ENCODE measurements around the gene NRG4. TPM values are rescaled to one million over a fixed set of nuclear protein-coding genes. Genes with fewer than 3 reads are reported as not detected.
"Not testable (repeated sequence)": the region's sequence is repeated elsewhere in the genome, so short reads cannot be mapped to it uniquely, and the experiment has no call there.

Gene NRG4
- polyA plus RNA-seq, 3 donors from 2014 or later: not detected

DNA sequence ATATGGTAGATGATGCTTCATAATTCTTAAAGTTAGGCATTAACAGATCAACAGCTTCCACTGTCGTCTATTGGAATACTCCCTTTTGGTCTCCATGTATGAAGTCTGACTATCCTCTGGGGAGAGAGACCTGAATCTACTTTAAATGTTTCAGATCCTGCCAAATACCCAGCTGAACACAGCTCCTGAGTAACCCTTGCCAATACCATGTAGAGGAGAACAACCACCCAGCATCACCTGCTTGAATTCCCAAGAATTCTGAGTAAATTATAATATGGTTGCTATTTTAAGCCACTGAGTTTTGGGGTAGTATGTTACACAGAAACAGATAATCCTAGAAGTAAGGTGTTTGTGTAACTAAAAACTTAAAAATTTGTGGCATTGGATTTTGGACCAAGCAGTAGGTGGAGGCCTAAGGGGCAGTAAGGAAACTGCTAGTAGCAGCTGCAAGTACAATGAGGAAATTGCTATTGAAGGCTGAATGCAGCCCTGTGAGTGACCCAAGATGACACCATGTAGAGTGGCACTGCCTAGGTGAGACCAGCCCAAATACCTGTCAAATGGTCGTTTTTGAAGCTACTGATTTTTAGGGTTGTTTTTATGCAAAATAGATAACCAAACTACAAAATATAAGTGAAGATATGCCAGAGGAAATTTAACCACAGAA is 30.9 kb downstream of the NRG4 start:
- Mint-ChIP-seq H3K4me1 (no peaks in the 10 kb centered on the region), H3K4me3 (no peak overlapping the region), H3K9me3 (no peaks in the 10 kb centered on the region), H3K27ac (no peak overlapping the region), H3K36me3 (peaks cover 0 to 3% (median 0%) of the 10 kb centered on the region in 3 donors), H3K27me3 (ENCODE audit: low read depth in 3 of 3) (peaks cover 0 to 7% (median under 1%) of the 10 kb centered on the region in 3 donors)
- no peak for DNase-seq

DNA sequence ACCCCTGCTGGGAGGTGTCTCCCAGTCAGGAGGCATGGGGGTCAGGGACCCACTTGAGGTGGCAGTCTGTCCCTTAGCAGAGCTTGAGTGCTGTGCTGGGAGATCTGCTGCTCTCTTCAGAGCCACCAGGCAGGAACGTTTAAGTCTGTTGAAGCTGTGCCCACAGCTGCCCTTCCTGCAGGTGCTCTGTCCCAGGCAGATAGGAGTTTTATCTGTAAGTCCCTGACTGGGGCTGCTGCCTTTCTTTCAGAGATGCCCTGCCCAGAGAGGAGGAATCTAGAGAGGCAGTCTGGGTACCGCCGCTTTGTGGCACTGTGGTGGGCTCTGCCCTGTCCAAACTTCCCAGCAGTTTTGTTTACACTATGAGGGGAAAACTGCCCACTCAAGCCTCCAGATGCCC is 35.5 kb downstream of the NRG4 start:
- not testable (repeated sequence) for DNase-seq, H3K9me3 Mint-ChIP-seq, H3K27ac Mint-ChIP-seq, H3K4me3 Mint-ChIP-seq, H3K36me3 Mint-ChIP-seq, H3K4me1 Mint-ChIP-seq
- peaks cover 0 to 10% (median 1%) of the 10 kb centered on the region in 3 donors for H3K27me3 Mint-ChIP-seq (ENCODE audit: low read depth in 3 of 3)

DNA sequence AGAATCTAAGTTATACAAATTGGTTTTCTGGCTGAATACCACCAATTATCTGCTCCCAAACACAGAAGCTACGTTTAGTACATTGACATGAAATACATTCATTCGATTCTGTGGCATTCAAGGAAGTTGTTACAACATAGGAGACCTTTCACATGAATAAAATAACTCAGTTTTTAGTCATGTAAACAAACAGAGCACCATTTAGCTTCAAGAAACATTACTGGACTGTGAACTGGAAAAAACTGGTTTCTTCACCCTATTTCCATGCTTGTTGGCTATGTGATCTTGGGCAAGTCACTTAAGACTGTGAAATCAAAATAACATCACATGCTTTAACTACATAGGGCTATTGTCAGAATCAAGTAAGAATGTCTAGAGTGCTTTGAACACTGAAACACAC is 46.2 kb downstream of the NRG4 start:
- Mint-ChIP-seq H3K9me3 (no peaks in the 10 kb centered on the region), H3K36me3 (no peaks in the 10 kb centered on the region), H3K4me1 (no peaks in the 10 kb centered on the region), H3K4me3 (no peak overlapping the region), H3K27ac (no peak overlapping the region), H3K27me3 (ENCODE audit: low read depth in 3 of 3) (peaks cover 0 to 8% (median 2%) of the 10 kb centered on the region in 3 donors)
- no peak for DNase-seq

DNA sequence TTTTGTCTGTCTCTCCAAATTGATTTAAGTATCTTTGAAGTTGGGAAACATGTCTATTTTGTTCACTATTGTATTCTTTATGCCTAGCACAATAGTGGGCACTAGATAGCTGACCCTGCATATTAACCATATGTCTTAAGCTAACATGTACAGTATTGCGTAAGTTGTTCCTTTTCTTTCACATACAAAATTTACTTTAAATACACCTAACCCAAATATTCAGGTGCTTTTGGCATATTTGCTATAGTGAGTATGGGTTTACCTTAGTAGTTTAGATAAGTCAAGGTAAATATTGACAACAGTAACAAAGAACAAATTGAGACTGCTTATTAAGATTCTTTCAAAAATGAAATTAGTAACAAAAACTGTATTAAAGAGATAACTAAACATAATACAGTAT is 50.9 kb downstream of the NRG4 start:
- H3K4me3 Mint-ChIP-seq: no peak overlapping the region
- no peaks in the 10 kb centered on the region for H3K9me3 Mint-ChIP-seq
- no peaks in the 10 kb centered on the region for H3K4me1 Mint-ChIP-seq
- H3K27me3 Mint-ChIP-seq (ENCODE audit: low read depth in 3 of 3): peaks cover 0 to 5% (median 4%) of the 10 kb centered on the region in 3 donors
- H3K36me3 Mint-ChIP-seq: no peaks in the 10 kb centered on the region
- DNase-seq: no peak
- H3K27ac Mint-ChIP-seq: no peak overlapping the region

DNA sequence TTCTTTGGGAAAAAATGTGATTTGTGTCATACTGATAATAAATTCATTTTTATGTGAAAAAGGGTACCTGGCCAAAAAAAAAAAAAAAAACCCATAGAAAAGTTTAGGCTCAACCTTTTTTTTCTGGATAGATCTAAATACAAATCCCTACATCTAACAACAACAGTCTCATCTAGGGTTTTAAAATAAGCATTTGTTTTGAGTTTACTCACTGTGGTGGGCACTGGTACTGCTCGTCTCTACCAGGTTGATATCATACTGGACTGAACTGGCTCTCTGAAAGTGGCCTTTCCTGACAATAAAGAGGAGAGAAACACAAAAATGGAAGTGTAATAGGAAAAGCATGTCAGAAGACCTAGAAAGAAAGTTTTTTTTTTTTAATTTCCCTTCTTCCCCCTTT is 56.5 kb downstream of the NRG4 start:
- DNase-seq: no peak
- H3K4me3 Mint-ChIP-seq: no peak overlapping the region
- peaks cover 3 to 12% of the 10 kb centered on the region in 2 donors for H3K4me1 Mint-ChIP-seq
- H3K36me3 Mint-ChIP-seq: no peaks in the 10 kb centered on the region
- no peak overlapping the region for H3K27ac Mint-ChIP-seq
- H3K9me3 Mint-ChIP-seq: no peaks in the 10 kb centered on the region
- peaks cover 5 to 17% (median 13%) of the 10 kb centered on the region in 3 donors for H3K27me3 Mint-ChIP-seq (ENCODE audit: low read depth in 3 of 3)

DNA sequence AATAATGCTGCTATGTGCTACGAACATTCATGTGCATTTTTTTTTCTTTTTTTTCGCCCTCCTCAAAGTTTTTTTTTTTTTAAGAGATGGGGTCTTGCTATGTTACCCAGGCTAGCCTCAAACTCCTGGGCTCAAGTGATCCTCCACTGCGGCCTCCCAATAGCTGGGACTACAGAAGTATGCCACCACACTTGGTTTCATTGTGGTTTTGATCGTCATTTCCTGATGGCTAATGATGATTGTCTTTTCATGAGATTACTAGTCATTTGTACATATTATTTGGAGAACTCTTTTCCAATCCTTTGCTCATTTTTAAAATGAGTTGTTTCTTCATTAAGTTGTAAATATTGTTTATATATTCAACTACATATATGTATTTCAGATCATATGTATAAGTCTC is 59.7 kb downstream of the NRG4 start:
- no peaks in the 10 kb centered on the region for H3K9me3 Mint-ChIP-seq
- H3K27me3 Mint-ChIP-seq (ENCODE audit: low read depth in 3 of 3): peaks cover 8 to 26% (median 15%) of the 10 kb centered on the region in 3 donors
- DNase-seq: no peak
- H3K4me1 Mint-ChIP-seq: peaks cover 3 to 12% of the 10 kb centered on the region in 2 donors
- H3K27ac Mint-ChIP-seq: no peak overlapping the region
- no peak overlapping the region for H3K4me3 Mint-ChIP-seq
- H3K36me3 Mint-ChIP-seq: no peaks in the 10 kb centered on the region

DNA sequence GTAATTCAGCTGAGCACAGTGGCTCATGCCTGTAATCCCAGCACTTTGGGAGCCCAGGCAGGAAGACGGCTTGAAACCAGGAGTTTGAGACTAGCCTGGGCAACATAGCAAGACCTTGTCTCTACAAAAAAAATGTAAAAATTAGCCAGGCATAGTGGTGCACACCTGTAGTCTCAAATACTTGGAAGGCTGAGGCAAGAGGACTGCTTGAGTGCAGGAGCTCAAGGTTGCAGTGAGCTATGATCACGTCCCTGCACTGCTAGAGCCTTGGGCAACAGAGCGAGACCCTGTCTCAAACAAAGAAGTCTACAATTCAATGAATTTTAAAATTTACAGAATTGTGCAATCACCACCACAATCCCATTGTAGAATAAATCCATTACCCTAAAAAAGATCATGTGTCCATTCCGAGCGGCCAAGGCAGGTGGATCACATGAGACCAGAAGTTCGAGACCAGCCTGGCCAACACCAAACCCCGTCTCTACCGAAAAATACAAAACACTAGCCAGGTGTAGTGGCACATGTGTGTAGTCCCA is 63.4 kb downstream of the NRG4 start:
- H3K27me3 Mint-ChIP-seq (ENCODE audit: low read depth in 3 of 3): peaks cover 6 to 17% (median 12%) of the 10 kb centered on the region in 3 donors
- H3K36me3 Mint-ChIP-seq: no peaks in the 10 kb centered on the region
- H3K9me3 Mint-ChIP-seq: no peaks in the 10 kb centered on the region
- H3K27ac Mint-ChIP-seq: no peak overlapping the region
- H3K4me1 Mint-ChIP-seq: peaks cover 5 to 23% of the 10 kb centered on the region in 2 donors
- DNase-seq: no peak
- H3K4me3 Mint-ChIP-seq: no peak overlapping the region

DNA sequence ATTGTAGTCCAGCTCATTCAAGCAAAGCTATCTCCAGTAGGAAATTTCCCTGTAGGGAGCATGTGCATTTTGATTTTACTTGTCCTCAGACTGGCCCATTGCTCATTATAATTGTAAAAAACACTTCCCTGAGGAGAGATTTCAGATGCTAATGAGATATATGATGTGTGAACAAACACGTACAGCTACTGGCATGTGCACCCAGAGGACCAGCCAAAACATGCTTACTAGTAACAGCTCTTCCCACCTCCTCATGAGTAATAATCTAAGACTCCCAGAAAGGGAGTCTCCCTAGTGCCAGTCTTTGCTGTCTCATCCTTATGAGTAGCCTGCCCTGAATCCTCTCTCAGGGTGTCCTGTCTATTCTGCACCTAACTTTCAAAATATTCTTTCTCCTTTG is 65.1 kb downstream of the NRG4 start:
- Mint-ChIP-seq H3K9me3 (no peaks in the 10 kb centered on the region), H3K4me1 (peaks cover 2 to 11% of the 10 kb centered on the region in 2 donors), H3K27ac (peak overlapping the region in 1 of 6 donors; percentile 26), H3K4me3 (no peak overlapping the region), H3K27me3 (ENCODE audit: low read depth in 3 of 3) (peaks cover 6 to 17% (median 11%) of the 10 kb centered on the region in 3 donors), H3K36me3 (no peaks in the 10 kb centered on the region)
- DNase-seq: no peak

GRCh38 chr15:75945953-75946352 is 66.3 kb downstream of the NRG4 start:
- no peak overlapping the region for H3K4me3 Mint-ChIP-seq
- H3K4me1 Mint-ChIP-seq: peaks cover 2 to 11% of the 10 kb centered on the region in 2 donors
- no peak for DNase-seq
- H3K36me3 Mint-ChIP-seq: no peaks in the 10 kb centered on the region
- peaks cover 3 to 13% (median 4%) of the 10 kb centered on the region in 3 donors for H3K27me3 Mint-ChIP-seq (ENCODE audit: low read depth in 3 of 3)
- H3K9me3 Mint-ChIP-seq: no peaks in the 10 kb centered on the region
- no peak overlapping the region for H3K27ac Mint-ChIP-seq

DNA sequence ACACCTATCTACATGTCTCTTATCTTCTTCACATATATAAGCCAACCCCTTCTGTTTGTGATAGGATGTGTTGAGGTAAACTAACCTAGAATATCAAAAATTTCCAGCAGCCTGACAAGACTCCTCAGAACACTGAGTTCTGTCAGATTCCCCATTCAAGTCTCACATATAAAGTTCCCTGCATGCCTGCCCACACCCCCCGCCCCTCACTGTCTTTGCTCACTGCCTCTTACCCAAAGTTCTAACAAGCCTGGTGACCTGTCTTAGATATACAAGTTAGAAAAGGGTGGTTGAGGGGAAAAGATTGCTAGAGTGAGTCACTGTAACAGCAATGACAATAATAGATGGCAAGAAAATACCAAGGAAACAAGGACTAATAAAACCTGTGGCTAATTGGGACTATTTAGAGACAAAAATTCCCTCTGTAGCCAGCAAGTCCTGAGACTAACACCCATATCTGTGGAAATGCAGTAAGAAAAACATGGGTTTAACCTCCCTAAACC is 68.5 kb downstream of the NRG4 start:
- Mint-ChIP-seq H3K36me3 (peaks cover 6 to 9% (median 6%) of the 10 kb centered on the region in 3 donors), H3K27me3 (ENCODE audit: low read depth in 3 of 3) (peaks cover 0 to 2% (median 0%) of the 10 kb centered on the region in 3 donors), H3K4me3 (no peak overlapping the region), H3K9me3 (no peaks in the 10 kb centered on the region), H3K4me1 (peaks cover 2 to 11% of the 10 kb centered on the region in 2 donors), H3K27ac (no peak overlapping the region)
- DNase-seq: no peak

DNA sequence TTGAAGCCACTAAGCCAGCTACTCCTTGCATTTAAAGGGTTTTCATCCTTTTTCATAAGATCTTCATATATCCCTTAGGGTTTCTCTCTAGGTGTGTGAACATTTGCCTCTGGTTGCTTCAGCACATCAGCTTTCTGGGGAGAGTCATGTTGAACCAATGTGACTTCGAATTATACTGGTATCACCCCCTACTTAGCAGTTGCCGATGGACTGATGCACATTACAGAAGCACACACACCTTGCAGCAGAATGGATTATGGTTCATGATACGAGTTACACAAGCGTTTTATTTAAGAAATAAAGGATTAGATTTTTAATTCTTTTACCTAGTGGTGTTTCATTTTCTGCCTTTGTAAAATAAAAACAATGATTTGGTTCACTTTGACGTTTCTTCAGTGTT is 69.0 kb downstream of the NRG4 start:
- H3K4me3 Mint-ChIP-seq: no peak overlapping the region
- H3K27ac Mint-ChIP-seq: no peak overlapping the region
- peaks cover 0 to 2% (median 0%) of the 10 kb centered on the region in 3 donors for H3K27me3 Mint-ChIP-seq (ENCODE audit: low read depth in 3 of 3)

GRCh38 chr15:75942464-75942863 is 69.8 kb downstream of the NRG4 start:
- no peaks in the 10 kb centered on the region for H3K9me3 Mint-ChIP-seq
- H3K4me1 Mint-ChIP-seq: peaks cover 2 to 11% of the 10 kb centered on the region in 2 donors
- no peak overlapping the region for H3K27ac Mint-ChIP-seq
- peaks cover 6 to 21% (median 19%) of the 10 kb centered on the region in 3 donors for H3K36me3 Mint-ChIP-seq
- no peak for DNase-seq
- peaks cover 0 to 2% (median 0%) of the 10 kb centered on the region in 3 donors for H3K27me3 Mint-ChIP-seq (ENCODE audit: low read depth in 3 of 3)
- no peak overlapping the region for H3K4me3 Mint-ChIP-seq

More for the DNA sequence above, 69.0 kb downstream of the NRG4 start:
- DNase-seq: no peak
- Mint-ChIP-seq H3K4me1 (peaks cover 2 to 11% of the 10 kb centered on the region in 2 donors), H3K9me3 (no peaks in the 10 kb centered on the region), H3K36me3 (peaks cover 6 to 14% (median 11%) of the 10 kb centered on the region in 3 donors)

- Mint-ChIP-seq H3K27me3 (ENCODE audit: low read depth in 3 of 3) (peaks cover 0 to 2% (median 2%) of the 10 kb centered on the region in 3 donors), H3K4me3 (peak overlapping the region; percentile 6 to 45 (median 21)), H3K36me3 (peaks cover 15 to 40% (median 16%) of the 10 kb centered on the region in 3 donors), H3K9me3 (no peaks in the 10 kb centered on the region), H3K4me1 (peaks cover 32 to 56% of the 10 kb centered on the region in 2 donors), H3K27ac (peak overlapping the region in 2 of 6 donors; percentile 40 to 72)
- no peak for DNase-seq
Measured at GRCh38 chr15:75930866-75931265, 81.4 kb downstream of the NRG4 start.

DNA sequence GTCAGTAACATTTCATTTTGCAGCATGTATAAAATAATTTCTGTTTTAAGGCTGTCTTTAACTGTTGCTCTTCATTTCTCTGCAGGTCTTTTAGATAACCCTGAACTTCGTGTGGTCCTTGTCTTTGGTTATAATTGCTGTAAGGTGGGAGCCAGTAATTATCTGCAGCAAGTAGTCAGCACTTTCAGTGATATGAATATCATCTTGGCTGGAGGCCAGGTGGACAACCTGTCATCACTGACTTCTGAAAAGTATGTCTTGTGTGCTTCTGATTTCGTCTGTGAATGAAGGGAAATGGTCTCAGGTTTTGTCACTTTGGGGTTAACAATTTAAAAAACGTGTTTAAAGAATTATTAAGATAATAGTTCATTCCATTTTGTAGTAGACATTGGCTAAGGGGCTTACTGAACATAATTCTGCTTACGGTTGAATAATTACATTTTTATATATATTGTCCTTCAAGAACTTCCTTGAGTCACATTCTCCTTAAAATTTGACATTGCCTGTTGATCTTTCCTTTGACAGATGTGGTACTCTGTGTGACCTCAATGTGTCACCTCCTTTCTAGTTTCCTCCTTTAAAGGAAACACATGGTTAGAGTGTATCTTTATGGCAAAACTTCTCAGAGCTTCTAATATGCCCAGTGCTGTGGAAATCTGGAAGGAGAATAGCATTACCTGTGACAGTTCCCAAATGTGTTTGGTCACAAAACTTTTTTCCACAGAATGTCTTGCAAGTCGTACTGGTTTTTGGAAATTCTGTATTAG is 82.2 kb downstream of the NRG4 start:
- Mint-ChIP-seq H3K9me3 (no peaks in the 10 kb centered on the region), H3K27ac (peak overlapping the region; percentile 29 to 84 (median 37)), H3K36me3 (peaks cover 11 to 39% (median 16%) of the 10 kb centered on the region in 3 donors), H3K4me1 (peaks cover 40 to 65% of the 10 kb centered on the region in 2 donors), H3K27me3 (ENCODE audit: low read depth in 3 of 3) (peaks cover 0 to 2% (median 2%) of the 10 kb centered on the region in 3 donors), H3K4me3 (peak overlapping the region in 4 of 5 donors; percentile 3 to 45 (median 13))
- no peak for DNase-seq
